T-helper 9 cell (primary cell): ENCODE results near the gene WDR49.

Source experiments
- DNase-seq: peaks from one replicate; pipeline ENCODE4 v3.0.0-alpha.2; 2020

WDR49 gene

GRCh38 chr3:167611718-167612117 lies 42.0 kb downstream of the WDR49 start:
- DNase-seq, result no peak

GRCh38 chr3:167609156-167609555 lies 44.6 kb downstream of the WDR49 start:
- DNase-seq, result no peak

GRCh38 chr3:167606836-167607235 lies 46.9 kb downstream of the WDR49 start:
- DNase-seq, result no peak

- DNase-seq, result no peak
Measured at GRCh38 chr3:167605871-167606270, 47.9 kb downstream of the WDR49 start.

GRCh38 chr3:167602041-167602440 lies 51.7 kb downstream of the WDR49 start:
- no peak for DNase-seq

GRCh38 chr3:167587651-167588050 lies 66.1 kb downstream of the WDR49 start:
- DNase-seq, result no peak

GRCh38 chr3:167575000-167575600 lies 78.6 kb downstream of the WDR49 start:
- DNase-seq, result no peak

GRCh38 chr3:167572991-167573390 lies 80.8 kb downstream of the WDR49 start:
- no peak for DNase-seq

- no peak for DNase-seq
Measured at GRCh38 chr3:167568634-167569033, 85.1 kb downstream of the WDR49 start.

GRCh38 chr3:167565489-167565888 lies 88.3 kb downstream of the WDR49 start:
- DNase-seq, result no peak

- no peak for DNase-seq
Measured at GRCh38 chr3:167564612-167565011, 89.1 kb downstream of the WDR49 start.

- no peak for DNase-seq
Measured at GRCh38 chr3:167559924-167560323, 93.8 kb downstream of the WDR49 start.

GRCh38 chr3:167554898-167555297 lies 98.8 kb downstream of the WDR49 start:
- DNase-seq, result no peak

- DNase-seq, result no peak
Measured at GRCh38 chr3:167538081-167538480, 115.7 kb downstream of the WDR49 start.

GRCh38 chr3:167521006-167521355 lies 132.8 kb downstream of the WDR49 start:
- no peak for DNase-seq

GRCh38 chr3:167520266-167521005 lies 133.3 kb downstream of the WDR49 start:
- DNase-seq, result no peak

- no peak for DNase-seq
Measured at GRCh38 chr3:167507954-167508353, 145.8 kb downstream of the WDR49 start.

- no peak for DNase-seq
Measured at GRCh38 chr3:167502401-167502800, 151.3 kb downstream of the WDR49 start.

- DNase-seq, result no peak
Measured at GRCh38 chr3:167501941-167502340, 151.8 kb downstream of the WDR49 start.

GRCh38 chr3:167497903-167498302 lies 155.8 kb downstream of the WDR49 start:
- DNase-seq, result no peak

GRCh38 chr3:167493244-167493643 lies 160.5 kb downstream of the WDR49 start:
- no peak for DNase-seq

- no peak for DNase-seq
Measured at GRCh38 chr3:167491621-167492020, 162.1 kb downstream of the WDR49 start.

- no peak for DNase-seq
Measured at GRCh38 chr3:167489571-167489970, 164.2 kb downstream of the WDR49 start.

- DNase-seq, result no peak
Measured at GRCh38 chr3:167487556-167487955, 166.2 kb downstream of the WDR49 start.

GRCh38 chr3:167484551-167484950 lies 169.2 kb downstream of the WDR49 start:
- DNase-seq, result no peak
